Activated T-cell treated with anti-CD3 and anti-CD28 coated beads for 48 hours (primary cell): ENCODE measurements around the gene PRXL2C.

Source experiments
- DNase-seq: peaks from one replicate; pipeline ENCODE4 v3.0.0-alpha.2; 2020; ENCODE audit warnings: low read depth

Gene PRXL2C

DNA sequence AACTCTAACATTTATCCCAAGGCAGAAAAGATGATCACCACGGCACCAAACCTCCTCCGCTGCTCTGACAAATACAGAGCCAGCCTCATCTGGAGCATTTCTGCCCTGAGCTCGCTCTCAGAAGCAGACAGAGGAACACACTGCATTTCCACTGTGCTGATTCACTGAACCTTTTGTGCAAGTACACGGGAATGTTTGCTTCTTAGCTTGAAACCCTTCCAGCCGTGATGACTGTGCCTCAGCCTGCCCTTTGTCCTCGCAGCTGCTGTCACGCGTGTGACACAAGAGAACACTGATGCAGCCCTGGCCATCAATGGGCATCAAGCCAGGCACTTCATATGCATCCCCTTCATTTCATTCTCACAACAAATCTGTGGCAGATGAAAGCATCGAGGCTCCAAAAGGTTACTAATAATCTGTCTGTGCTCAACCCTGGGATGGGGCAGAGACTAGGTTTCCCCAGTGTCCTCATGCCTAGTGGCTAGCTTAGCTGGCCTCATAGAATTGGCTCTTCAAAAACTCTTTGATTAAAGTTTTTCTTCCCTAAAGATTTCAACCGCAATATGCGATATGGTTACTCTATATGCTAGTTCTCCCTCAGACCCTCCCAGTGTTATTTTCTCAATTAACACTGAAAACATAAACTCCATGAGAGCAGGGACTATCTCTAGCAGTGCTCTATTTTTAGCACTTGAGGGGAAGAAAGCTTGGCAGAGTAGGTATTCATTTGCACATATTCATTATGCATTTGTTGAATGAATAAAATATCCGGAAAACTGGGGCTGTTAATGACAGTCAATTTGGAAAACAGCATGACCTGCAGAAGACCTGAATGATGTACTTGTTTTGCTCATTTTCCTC lies 42.8 kb downstream of the PRXL2C start:
- no peak for DNase-seq

DNA sequence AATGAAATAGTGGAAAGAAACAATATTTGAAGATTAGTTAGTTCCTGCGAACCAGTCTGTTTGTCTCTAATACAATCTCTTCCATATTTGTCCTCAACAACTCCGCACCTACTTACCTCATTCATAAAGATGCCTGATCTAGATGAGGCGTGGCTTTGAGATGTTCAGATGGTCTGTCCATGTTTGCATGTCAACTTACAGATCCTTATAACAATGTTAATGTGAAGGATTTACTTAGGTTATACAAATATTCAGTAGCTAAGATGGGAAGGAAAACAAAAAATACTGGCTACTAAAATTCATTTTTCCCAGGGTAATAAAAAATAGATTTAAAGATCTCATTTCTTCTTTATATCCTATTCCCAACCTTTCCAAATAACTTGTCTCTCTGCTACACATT lies 43.8 kb downstream of the PRXL2C start:
- no peak for DNase-seq

DNA sequence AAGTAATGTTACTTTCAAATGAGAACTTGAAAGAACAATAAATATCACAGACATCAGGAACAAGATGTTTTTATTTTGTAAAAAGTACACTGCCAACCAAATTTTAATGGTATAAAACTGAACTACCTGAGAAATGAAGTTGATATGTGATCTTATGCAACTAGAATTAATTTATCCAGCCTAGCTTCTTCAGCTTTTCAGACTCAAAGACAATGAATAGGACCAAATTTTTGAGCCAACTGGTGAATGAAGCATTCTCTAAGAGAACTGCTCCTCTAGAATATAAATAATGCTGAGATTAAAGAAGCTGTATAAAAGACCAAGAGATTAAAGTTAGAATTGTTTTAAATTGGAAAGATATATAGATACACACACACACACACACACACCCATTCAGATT lies 45.4 kb downstream of the PRXL2C start:
- no peak for DNase-seq

DNA sequence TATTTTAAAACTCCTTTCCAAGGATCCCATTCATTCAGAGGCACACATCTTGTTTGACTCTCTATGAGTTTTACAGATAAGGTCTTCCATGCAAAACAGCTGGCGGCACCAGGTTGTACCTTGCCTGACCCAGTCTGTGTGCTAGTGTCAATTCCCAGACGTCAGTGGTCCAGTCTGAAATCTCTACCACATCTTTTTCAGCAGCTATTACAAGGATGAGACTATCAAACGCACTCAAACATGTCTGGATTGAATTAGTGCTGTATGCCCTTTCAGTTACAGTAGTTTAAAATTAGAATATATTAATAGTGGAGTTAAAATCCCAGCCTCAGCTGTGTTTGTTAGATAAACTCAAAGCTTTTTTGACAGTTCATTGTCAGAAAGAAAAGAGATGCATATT lies 47.1 kb downstream of the PRXL2C start:
- DNase-seq: no peak

DNA sequence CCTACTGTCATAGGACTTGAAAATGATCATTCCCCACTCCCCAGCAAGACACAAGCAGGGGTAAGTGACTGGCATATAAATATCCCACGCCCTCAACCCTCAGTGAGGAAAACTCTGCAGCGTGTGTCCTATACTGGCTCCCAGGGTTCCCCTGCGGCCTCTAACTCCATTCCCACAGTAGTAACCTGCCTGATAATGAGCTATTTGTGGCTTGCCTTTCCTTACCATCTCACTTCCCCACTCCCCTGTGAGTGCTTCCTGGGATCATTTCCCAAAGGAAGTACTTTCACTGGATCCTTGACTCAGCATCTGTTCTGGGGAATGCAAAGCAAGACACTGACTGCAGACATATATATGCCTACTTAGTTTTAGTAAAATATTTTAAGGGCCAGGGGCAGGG lies 49.8 kb downstream of the PRXL2C start:
- no peak for DNase-seq

DNA sequence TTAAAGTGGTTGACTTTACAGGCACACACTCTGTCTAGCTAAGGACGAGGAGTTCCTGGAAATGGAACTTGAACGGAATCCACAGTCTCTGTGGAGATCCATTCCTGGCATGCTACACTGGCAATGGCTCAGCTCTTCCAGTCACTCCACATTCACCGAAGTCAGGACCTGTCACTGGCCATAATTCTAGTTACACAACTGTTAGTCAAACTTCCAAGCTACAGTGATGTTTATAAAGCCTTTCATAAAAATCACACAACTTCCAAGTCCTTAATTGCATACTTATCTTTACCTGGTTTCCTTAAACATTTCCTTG lies 51.2 kb downstream of the PRXL2C start:
- no peak for DNase-seq

DNA sequence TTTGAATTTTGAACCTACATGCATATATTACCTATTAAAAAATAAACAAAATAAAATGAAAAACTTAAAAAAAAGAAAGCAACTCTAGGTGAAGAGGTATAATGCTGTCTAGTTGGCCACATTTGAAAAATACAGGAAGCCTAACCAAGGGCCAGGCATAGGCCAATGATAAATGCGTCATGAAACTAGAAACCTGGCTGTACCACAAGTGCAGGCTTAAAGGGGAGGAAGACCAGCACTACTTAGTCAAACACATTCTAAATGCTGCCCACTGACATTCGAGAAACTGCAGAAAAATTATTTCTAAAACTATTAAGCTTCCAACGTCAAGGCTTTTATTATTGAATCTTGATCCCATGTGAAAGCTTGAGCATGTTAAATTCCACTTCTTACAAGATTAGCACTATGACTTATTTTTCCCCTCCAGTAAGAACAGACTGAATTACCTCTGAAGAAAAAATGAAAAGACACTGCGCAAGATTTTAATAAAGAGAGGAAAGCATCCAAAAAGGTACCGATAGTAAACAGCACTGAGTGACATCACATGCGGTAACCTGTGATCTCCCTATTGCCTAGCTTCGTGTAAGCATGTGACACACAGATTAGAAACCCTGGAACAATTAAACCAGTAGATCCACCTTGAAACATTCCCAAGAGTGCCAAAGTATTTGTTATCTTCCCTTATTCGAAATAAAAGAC lies 51.7 kb downstream of the PRXL2C start:
- DNase-seq: no peak

DNA sequence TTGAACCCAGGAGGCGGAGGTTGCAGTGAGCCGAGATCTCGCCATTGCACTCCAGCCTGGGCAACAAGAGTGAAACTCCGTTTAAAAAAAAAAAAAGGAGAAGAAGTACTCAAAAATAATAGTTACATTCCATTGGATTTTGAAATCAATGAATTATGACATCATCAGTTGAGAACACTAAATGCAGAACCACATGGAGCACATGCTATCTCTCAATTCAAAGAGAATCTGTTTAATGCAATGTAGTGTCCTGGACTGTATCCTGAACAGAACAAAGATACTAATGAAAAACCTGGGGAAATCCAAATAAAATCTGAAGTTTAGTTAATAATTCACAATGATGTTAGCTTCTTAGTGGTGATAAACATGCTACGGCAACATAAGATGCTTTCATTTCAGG lies 55.8 kb downstream of the PRXL2C start:
- no peak for DNase-seq

DNA sequence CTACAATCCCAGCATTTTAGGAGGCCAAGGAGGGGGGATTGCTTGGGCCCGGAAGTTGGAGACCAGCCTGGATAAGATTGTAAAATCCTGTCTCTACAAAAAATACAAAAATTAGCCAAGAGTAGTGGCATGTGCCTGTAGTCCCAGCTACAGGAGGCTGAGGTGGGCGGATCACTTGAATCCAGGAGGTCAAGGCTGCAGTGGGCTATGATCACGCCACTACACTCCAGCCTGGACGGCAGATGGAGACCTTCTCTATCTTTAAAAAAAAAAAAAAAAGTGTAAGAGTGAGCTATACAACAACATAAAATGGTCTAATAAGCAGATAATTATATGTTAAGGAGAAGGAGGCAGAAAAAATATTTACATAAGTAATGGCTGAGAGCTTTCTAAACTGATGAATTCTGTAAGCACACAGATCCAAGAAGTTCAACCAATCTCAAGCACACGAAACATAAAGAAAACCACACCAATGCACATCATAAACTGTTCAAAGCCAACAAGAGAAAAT lies 58.5 kb downstream of the PRXL2C start:
- no peak for DNase-seq
